Measurements from ENCODE around the gene AZI2. TPM values are rescaled to one million over a fixed set of nuclear protein-coding genes. Genes with fewer than 3 reads are reported as not detected.

The AZI2 gene, protein sequence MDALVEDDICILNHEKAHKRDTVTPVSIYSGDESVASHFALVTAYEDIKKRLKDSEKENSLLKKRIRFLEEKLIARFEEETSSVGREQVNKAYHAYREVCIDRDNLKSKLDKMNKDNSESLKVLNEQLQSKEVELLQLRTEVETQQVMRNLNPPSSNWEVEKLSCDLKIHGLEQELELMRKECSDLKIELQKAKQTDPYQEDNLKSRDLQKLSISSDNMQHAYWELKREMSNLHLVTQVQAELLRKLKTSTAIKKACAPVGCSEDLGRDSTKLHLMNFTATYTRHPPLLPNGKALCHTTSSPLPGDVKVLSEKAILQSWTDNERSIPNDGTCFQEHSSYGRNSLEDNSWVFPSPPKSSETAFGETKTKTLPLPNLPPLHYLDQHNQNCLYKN
- 9.4 TPM for total RNA-seq

- peak; percentile 85 to 98 (median 96) for DNase-seq (ENCODE audit: low read depth in 2 of 3, low spot score in 2 of 3)
These were observed at the start of gene AZI2, which contains the start of gene ZCWPW2 for GRCh38 chr3:28348629-28349468. Gene AZI2, minus strand, starts transcription at chr3:28348824. Its CDS starts 8,207 bp downstream, at chr3:28340617. Gene ZCWPW2, plus strand, starts transcription at chr3:28348721. Its CDS starts 64,348 bp downstream, at chr3:28413069.

GRCh38 chr3:28388978-28389377 is 40.4 kb upstream of the AZI2 start:
- no peak for DNase-seq (ENCODE audit: low read depth in 2 of 3, low spot score in 2 of 3)

GRCh38 chr3:28386049-28386448 is 37.4 kb upstream of the AZI2 start:
- no peak for DNase-seq (ENCODE audit: low read depth in 2 of 3, low spot score in 2 of 3)

GRCh38 chr3:28376424-28376823 is 27.8 kb upstream of the AZI2 start:
- DNase-seq (ENCODE audit: low read depth in 2 of 3, low spot score in 2 of 3), result no peak

GRCh38 chr3:28349469-28350000 is 911 bp upstream of the AZI2 start:
- no peak for DNase-seq (ENCODE audit: low read depth in 2 of 3, low spot score in 2 of 3)

DNA sequence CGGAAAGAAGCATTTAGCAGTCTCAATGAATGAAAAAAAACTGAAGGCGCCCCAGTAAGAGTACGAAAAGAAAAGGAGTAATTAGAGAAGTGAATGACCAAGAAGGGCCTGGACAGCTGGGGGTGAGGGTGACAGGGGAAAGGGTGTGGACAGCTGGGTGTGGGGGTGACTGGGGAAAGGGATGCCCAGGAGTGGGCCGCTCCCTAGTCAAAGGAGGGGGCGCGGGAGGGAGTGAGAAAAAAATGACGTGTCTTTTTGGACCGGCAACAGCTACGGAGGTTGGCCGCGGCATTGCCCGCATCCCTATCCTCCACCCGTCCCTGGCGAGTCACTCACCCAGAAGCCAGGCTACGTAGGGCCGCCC is 377 bp downstream of the AZI2 start:
- no peak for DNase-seq (ENCODE audit: low read depth in 2 of 3, low spot score in 2 of 3)

GRCh38 chr3:28347374-28348264 is 1.0 kb downstream of the AZI2 start:
- peak in 1 of 3 donors; percentile 12 for DNase-seq (ENCODE audit: low read depth in 2 of 3, low spot score in 2 of 3)

DNA sequence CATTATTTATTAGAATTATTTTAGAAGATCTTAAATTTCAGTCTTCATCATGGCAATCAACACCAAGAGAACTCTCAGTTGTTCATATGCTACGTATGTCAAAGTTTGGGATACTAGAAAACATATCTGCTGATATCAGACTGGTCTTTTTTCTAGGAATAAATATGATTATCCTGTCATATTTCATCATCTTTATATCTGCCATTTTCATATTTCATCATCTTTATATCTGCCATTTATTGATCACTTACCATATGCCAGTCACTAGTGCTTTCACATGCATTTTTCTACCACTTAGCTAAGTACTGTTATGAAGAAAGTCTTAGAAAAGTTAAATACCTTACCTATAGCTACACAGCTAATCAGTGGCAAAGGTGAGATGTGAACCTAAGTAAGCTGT is 2.9 kb downstream of the AZI2 start:
- DNase-seq (ENCODE audit: low read depth in 2 of 3, low spot score in 2 of 3), result no peak

- DNase-seq (ENCODE audit: low read depth in 2 of 3, low spot score in 2 of 3), result no peak
These were observed 5.5 kb downstream of the AZI2 start for GRCh38 chr3:28343144-28343543.

GRCh38 chr3:28337230-28337629 is 11.4 kb downstream of the AZI2 start:
- no peak for DNase-seq (ENCODE audit: low read depth in 2 of 3, low spot score in 2 of 3)

DNA sequence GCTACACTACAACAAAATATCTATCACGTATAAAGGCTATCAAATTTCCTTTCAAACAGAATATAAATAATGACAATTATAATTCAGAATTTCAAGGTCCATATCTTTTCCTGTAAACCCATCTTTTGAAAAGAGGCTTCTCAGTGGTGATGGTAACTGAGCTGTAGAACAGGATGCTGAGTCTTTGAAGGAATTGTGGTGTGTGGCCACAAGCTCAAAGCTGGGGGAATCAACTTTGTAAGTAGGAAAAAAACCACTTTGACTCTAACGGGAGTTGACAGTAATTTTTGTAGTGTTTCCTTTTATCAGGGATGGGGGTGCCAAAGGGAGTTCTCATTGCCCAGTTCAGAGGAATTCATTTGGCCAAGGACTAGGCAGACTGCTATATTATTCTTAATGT is 13.4 kb downstream of the AZI2 start:
- no peak for DNase-seq (ENCODE audit: low read depth in 2 of 3, low spot score in 2 of 3)

DNA sequence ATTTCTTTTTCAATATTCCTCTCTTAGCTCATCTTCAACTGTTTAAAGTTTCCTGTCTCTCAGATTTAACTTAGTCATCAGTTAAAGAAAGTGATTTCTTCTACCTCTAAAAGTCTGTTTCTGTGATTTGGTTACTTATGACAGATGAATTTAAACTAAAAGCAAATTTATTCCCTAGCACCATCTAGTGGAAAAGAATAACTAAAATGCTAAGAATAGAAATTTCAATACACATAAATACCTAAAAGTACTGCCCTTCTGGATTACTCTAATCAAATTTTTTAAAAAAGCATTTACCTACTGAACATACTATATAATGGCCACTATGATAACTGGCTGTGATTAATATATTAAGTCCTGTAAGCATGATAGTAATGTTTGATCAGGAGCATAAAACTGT is 14.1 kb downstream of the AZI2 start:
- DNase-seq (ENCODE audit: low read depth in 2 of 3, low spot score in 2 of 3), result peak in 1 of 3 donors; percentile 26

DNA sequence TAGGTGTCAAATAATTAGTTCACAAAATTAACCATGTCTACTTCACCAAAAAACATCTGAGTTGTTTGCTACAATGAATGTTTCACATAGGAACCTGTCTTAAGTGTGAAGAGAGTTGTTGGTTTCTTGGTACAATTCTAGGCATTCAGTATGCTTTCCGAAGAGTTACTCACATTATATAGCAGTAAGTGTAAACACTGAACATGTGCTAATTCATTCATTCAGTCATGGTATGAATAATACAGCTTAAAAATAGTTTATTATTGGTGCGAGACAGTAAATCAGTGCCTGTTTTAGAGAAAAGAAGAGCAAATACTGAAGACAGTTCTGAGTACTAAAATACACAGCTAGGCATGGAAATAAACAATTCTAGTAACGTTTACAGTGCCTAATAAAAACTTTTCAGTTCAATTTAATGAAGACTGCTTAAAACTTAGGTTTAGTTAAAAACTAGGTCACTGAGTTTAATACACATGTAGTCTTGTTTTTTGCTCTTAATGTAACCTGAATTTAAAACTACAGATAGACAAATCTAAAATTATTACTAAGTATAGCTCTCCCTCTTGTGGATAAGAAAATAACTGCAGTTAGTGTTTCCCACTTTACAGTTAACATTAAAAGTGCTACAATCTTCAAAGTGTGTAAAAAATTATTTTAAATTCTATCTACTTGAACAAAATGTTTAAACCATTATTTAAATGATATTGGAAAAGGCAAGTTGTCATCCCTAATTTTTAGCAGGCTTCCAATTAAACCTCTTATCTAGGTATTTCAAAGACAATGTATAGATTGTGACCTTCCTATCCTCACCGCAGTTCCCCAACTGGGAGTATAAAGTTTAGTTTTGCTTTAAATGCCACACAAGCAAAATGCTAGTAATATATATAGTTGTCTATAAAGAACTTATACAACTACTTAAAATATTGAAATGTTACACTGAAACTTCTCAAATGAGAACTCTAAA is 20.2 kb downstream of the AZI2 start:
- DNase-seq (ENCODE audit: low read depth in 2 of 3, low spot score in 2 of 3), result peak in 2 of 3 donors; percentile 21 to 61

- peak in 1 of 3 donors; percentile 24 for DNase-seq (ENCODE audit: low read depth in 2 of 3, low spot score in 2 of 3)
These were observed 22.1 kb downstream of the AZI2 start for GRCh38 chr3:28326458-28326926.

DNA sequence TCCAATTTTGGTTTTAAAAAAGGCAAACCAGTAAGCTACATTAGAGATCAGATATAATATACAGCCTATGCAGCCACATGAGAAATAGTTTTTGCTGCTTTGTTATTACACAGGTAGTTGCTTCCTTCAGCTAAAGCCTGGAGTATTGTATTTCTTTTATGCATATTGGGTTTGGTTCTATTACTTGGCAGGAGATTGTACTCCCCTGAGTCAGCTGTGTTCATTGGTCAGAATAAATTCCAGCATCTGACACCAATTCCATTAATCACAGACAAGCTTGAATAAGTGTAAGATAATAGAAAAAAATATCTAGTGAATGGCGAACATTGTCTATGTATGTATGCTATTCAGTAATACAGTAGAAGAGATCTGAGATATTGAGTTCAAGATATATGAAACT is 26.2 kb downstream of the AZI2 start:
- DNase-seq (ENCODE audit: low read depth in 2 of 3, low spot score in 2 of 3), result no peak

- DNase-seq (ENCODE audit: low read depth in 2 of 3, low spot score in 2 of 3), result no peak
These were observed 27.6 kb downstream of the AZI2 start for GRCh38 chr3:28320981-28321380.

DNA sequence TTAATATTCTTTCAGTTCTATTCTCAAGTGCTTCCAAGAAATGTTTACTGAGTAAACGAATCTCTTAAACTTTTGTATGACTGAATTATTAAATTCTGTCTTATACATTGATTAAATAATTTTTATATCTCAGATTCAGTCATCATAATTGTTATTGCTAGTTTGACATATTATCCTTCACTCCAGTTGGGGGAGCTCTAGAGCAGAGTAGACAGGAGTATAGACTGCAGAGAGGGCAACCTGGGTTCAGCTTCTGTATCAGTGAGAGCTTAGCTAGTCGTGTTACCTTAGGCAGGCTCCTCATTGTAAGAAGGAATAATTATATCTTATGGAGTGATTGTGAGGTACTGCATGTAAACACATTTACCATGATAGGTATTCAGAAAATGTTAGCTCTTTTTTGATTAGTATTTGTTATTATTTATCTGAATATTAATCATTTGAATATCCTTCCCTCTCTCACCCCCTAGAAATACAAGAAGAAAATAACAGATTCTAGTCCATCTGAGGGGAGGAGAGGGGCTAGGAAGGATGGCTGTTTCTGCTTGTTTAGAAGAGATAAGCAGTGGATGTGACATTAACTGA is 31.1 kb downstream of the AZI2 start:
- DNase-seq (ENCODE audit: low read depth in 2 of 3, low spot score in 2 of 3), result peak; percentile 14 to 71 (median 31)

DNA sequence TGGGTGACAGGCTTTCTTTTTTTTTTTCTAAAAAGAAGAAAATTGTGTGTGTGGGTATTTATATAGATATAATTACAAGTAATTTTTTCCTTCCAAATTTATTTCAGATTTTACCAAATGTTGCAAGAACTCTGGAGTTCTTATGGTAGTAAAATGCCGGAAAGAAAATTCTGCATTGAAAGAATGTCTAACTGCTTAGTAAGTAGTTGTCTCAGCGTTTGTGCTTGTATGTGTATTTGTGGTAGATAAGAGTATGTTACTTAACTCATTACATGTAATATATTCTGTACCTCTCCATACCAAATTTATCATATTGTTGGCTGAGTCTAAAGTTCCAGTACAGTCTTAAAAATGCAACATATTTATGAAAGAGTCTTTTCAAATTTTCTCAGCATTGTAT is 32.4 kb downstream of the AZI2 start:
- no peak for DNase-seq (ENCODE audit: low read depth in 2 of 3, low spot score in 2 of 3)

DNA sequence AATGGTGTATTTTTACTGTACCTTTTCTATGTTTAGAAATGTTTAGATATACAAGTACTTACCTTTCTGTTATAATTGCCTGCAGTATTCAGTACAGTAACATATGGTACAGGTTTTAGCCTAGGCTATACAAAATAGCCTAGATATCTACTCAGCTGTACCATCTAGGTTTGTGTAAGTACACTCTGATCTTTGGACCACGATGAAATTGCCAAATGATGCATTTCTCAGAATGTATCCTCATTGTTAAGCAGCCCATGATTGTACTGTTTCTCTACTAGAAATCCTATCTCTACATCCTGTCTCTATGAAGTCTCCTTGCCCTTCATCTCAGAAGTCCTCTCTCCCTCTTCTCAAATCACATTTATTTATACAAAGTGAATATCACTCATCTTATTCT is 32.9 kb downstream of the AZI2 start:
- no peak for DNase-seq (ENCODE audit: low read depth in 2 of 3, low spot score in 2 of 3)
